HCT116 (cell line): ENCODE results near the gene ZNF385A. TPM values are rescaled to one million over a fixed set of nuclear protein-coding genes. Genes with fewer than 3 reads are reported as not detected.

Experiments
- ATAC-seq: fragments of 200-7000 bp; cut with Tn5 transposase; 2 replicates; pipeline ENCODE4 v1.9.1; 2020; ENCODE audit warnings: mild to moderate bottlenecking, moderate library complexity
- BruUV-seq: library from RNA; stranded (reverse); fragments of 400-500 nt; replicated peaks from 2 replicates; lab custom pipeline; 2021; lab: Mats Ljungman, UMichigan
- CTCF ChIA-PET: fragments of 300-600 bp; sonication (Branson Sonifier 250); formaldehyde crosslinking; loops from one replicate; lab custom pipeline; 2021; ENCODE audit warnings: antibody characterized with exemption; lab: Charles Lee
- POLR2A ChIA-PET: fragments of 300-600, 350-600 bp; sonication (Branson Sonifier 250); formaldehyde crosslinking; loops from one replicate; lab custom pipeline; 2021; ENCODE audit warnings: antibody characterized with exemption; lab: Charles Lee
- RAD21 ChIA-PET, 2 experiments: fragments of 300-600 bp; sonication (Branson Sonifier 250); formaldehyde crosslinking; loops; one replicate each; lab custom pipeline; 2023; ENCODE audit warnings: low total read pairs in 2 of 2; ENCODE audit not compliant: uncharacterized antibody in 2 of 2, unreplicated experiment in 2 of 2, low non-redundant PET in 1 of 2; lab: Charles Lee
- DNase-seq: peaks from one replicate; pipeline ENCODE4 v3.0.0-alpha.2; 2010; ENCODE audit warnings: low read depth, low spot score
- H2AFZ ChIP-seq: fragments of 200-600 bp; shearing (Covaris generic), sonication (generic); 2 replicates; pipeline ENCODE4 v1.6.1; 2017; ENCODE audit warnings: low read depth, mixed run types, mixed read lengths, antibody characterized with exemption, low read length; ENCODE audit not compliant: poor library complexity, severe bottlenecking
- H3K27ac ChIP-seq: 2 replicates; pipeline ENCODE4 v1.5.1; 2012; ENCODE audit warnings: low read depth, low read length
- H3K27me3 ChIP-seq: fragments of 200-600 bp; sonication (generic); 2 replicates; pipeline ENCODE4 v1.6.1; 2016; ENCODE audit warnings: mixed run types, low read length, mixed read lengths; ENCODE audit not compliant: insufficient read depth
- H3K36me3 ChIP-seq, 2 experiments: fragments of 200-500 bp in 1 of 2; fragments of 200-600 bp in 1 of 2; sonication (Bioruptor generic) in 1 of 2; sonication (generic) in 1 of 2; 2 replicates each; pipeline versions ENCODE4 v1.5.1 to v1.6.1; 2014 to 2016; ENCODE audit warnings: low read length in 2 of 2, inconsistent platforms in 1 of 2, mixed read lengths in 1 of 2, mixed run types in 1 of 2; ENCODE audit not compliant: insufficient read depth in 2 of 2, control insufficient read depth in 1 of 2
- H3K4me1 ChIP-seq, 2 experiments: fragments of 200-600 bp in 1 of 2; sonication (generic) in 1 of 2; 2 replicates each; pipeline versions ENCODE4 v1.5.1 to v1.6.1; 2012 to 2017; ENCODE audit warnings: low read length in 2 of 2, inconsistent platforms in 1 of 2, mild to moderate bottlenecking in 1 of 2, mixed read lengths in 1 of 2, mixed run types in 1 of 2, moderate library complexity in 1 of 2; ENCODE audit not compliant: insufficient read depth in 2 of 2, control insufficient read depth in 1 of 2
- H3K4me2 ChIP-seq: fragments of 200-600 bp; sonication (generic); 2 replicates; pipeline ENCODE4 v1.6.1; 2017; ENCODE audit warnings: mixed run types, low read length, mixed read lengths
- H3K4me3 ChIP-seq, 2 experiments: fragments of 200-600 bp in 1 of 2; sonication (generic) in 1 of 2; replicated peaks in 1 of 2; 2 replicates each; pipeline ENCODE4 v1.5.1; 2011 to 2016; ENCODE audit warnings: low read length in 2 of 2, control low read depth in 1 of 2, low read depth in 1 of 2, mild to moderate bottlenecking in 1 of 2, mixed read lengths in 1 of 2, mixed run types in 1 of 2
- H3K79me2 ChIP-seq: fragments of 200-600 bp; sonication (generic); 2 replicates; pipeline ENCODE4 v1.6.1; 2017; ENCODE audit warnings: mild to moderate bottlenecking, mixed run types, low read length, moderate library complexity, mixed read lengths; ENCODE audit not compliant: insufficient read depth
- H3K9ac ChIP-seq: fragments of 200-600 bp; sonication (generic); 2 replicates; pipeline ENCODE4 v1.6.1; 2016; ENCODE audit warnings: low read length, mixed read lengths
- H3K9me2 ChIP-seq: fragments of 200-600 bp; sonication (generic), shearing (Covaris generic); 2 replicates; pipeline ENCODE4 v1.6.1; 2017; ENCODE audit warnings: mixed run types, mild to moderate bottlenecking, moderate library complexity; ENCODE audit not compliant: insufficient read depth
- H3K9me3 ChIP-seq, 2 experiments: fragments of 200-500 bp in 1 of 2; fragments of 200-600 bp in 1 of 2; sonication (Bioruptor generic) in 1 of 2; sonication (generic) in 1 of 2; 2 replicates each; pipeline ENCODE4 v1.6.1; 2014 to 2017; ENCODE audit warnings: low read length in 2 of 2, mixed read lengths in 2 of 2, inconsistent platforms in 1 of 2, low read depth in 1 of 2, mild to moderate bottlenecking in 1 of 2, mixed run types in 1 of 2, moderate library complexity in 1 of 2; ENCODE audit not compliant: control insufficient read depth in 1 of 2, insufficient read depth in 1 of 2
- H4K20me1 ChIP-seq: fragments of 200-600 bp; sonication (generic), shearing (Covaris generic); 2 replicates; pipeline ENCODE4 v1.6.1; 2017; ENCODE audit warnings: mixed run types, mild to moderate bottlenecking, moderate library complexity; ENCODE audit not compliant: insufficient read depth
- CBX3 ChIP-seq: IDR thresholded peaks from 2 replicates; pipeline ENCODE4 v1.6.1; 2012; ENCODE audit warnings: low read depth
- CEBPB ChIP-seq: IDR thresholded peaks from 2 replicates; pipeline ENCODE4 v1.6.1; 2012; ENCODE audit warnings: low read depth
- JUND ChIP-seq: IDR thresholded peaks from 2 replicates; pipeline ENCODE4 v1.6.1; 2012
- POLR2A ChIP-seq: IDR thresholded peaks from 2 replicates; pipeline ENCODE4 v1.7.0; 2011; ENCODE audit warnings: borderline replicate concordance; ENCODE audit not compliant: insufficient read depth, insufficient read length; ENCODE audit errors: extremely low read depth
- RAD21 ChIP-seq: IDR thresholded peaks from 2 replicates; pipeline ENCODE4 v1.6.1; 2012; ENCODE audit warnings: low read depth, mild to moderate bottlenecking
- TCF7L2 ChIP-seq: IDR thresholded peaks from 2 replicates; pipeline ENCODE4 v1.7.0; 2011; ENCODE audit warnings: borderline replicate concordance, inconsistent platforms; ENCODE audit not compliant: insufficient read depth, insufficient read length; ENCODE audit errors: extremely low read depth
- ZNF274 ChIP-seq: fragments of 200-500 bp; sonication (Bioruptor generic); IDR thresholded peaks from 2 replicates; pipeline ENCODE4 v1.6.1; 2014; ENCODE audit warnings: mild to moderate bottlenecking, low read depth, low read length, inconsistent platforms
- intact Hi-C: fragments of 100-400 bp; cut with micrococcal nuclease; formaldehyde crosslinking; loops from 2 replicates; pipeline ENCODE4 v1.10.0; 2022
- total RNA-seq: library from RNA; stranded (reverse); gene quantifications from one replicate; pipeline ENCODE4 v1.2.1, GENCODE V29; 2021; ENCODE audit not compliant: unreplicated experiment
- TF ChIP-seq, protein P1 (sequence below): IDR thresholded peaks from 2 replicates; pipeline ENCODE4 v1.6.1; 2012
- TF ChIP-seq, protein P2 (sequence below): IDR thresholded peaks from 2 replicates; pipeline ENCODE4 v1.6.1; 2012
- TF ChIP-seq, protein P3 (sequence below): IDR thresholded peaks from 2 replicates; pipeline ENCODE4 v1.6.1; 2011; ENCODE audit warnings: mild to moderate bottlenecking, low read length, moderate library complexity; ENCODE audit not compliant: insufficient replicate concordance; ENCODE audit errors: extremely low read depth

ZNF385A gene
- total RNA-seq, 1 experiment from 2014 or later, result 34.7 TPM

- H3K9ac ChIP-seq, result no peak overlapping the region
- RAD21 ChIA-PET, result no interaction called here
- no peak for DNase-seq
- TF ChIP-seq CEBPB, result no peak
- TF ChIP-seq POLR2A, result no peak
- TF ChIP-seq, all 23 proteins: peak for 0
- ChIA-PET CTCF (interaction anchor here (1.1 to 3.0 kb wide), 2 partner anchors 27 kb away, joined by 3 to 7 read pairs; partner anchors contain the start of gene COPZ1), POLR2A (interaction anchor here (0.9 to 1.3 kb wide), 2 partner anchors 8 to 26 kb away, joined by 3 read pairs; no protein-coding TSS in a partner anchor)
- H3K9me3 ChIP-seq, result no peaks in the 10 kb centered on the region
- intact Hi-C loops, result no loop called here
- no peak overlapping the region for H3K4me2 ChIP-seq
- H3K4me1 ChIP-seq, result peaks cover 0 to 2% of the 10 kb centered on the region in 2 experiments; a peak in 1 of 4 replicates
- no peaks in the 10 kb centered on the region for H3K79me2 ChIP-seq
- no peaks in the 10 kb centered on the region for H4K20me1 ChIP-seq
- H2AFZ ChIP-seq, result no peak overlapping the region
- no peak overlapping the region for H3K27ac ChIP-seq
- no TSS peak for BruUV-seq
- no peaks in the 10 kb centered on the region for H3K27me3 ChIP-seq
- H3K4me3 ChIP-seq, result no peak overlapping the region
- no peaks in the 10 kb centered on the region for H3K9me2 ChIP-seq
- no peak for ATAC-seq
- peaks cover 34 to 35% of the 10 kb centered on the region in 2 experiments for H3K36me3 ChIP-seq
These were observed 32.5 kb downstream of the ZNF385A start for GRCh38 chr12:54352022-54352531.

- Histone ChIP-seq H3K9me3 (no peaks in the 10 kb centered on the region), H3K4me3 (no peak overlapping the region), H3K9me2 (no peaks in the 10 kb centered on the region), H2AFZ (no peak overlapping the region), H4K20me1 (no peaks in the 10 kb centered on the region), H3K4me1 (peaks cover 0 to 2% of the 10 kb centered on the region in 2 experiments; a peak in 1 of 4 replicates), H3K79me2 (no peaks in the 10 kb centered on the region), H3K36me3 (peaks cover 38% of the 10 kb centered on the region in 2 experiments), H3K9ac (no peak overlapping the region), H3K4me2 (no peak overlapping the region), H3K27me3 (no peaks in the 10 kb centered on the region), H3K27ac (no peak overlapping the region)
- BruUV-seq, result TSS peak; percentile 55
- no peak for ATAC-seq
- DNase-seq, result no peak
- intact Hi-C loops, result no loop called here
- TF ChIP-seq TCF7L2 (no peak), RAD21 (no peak), CBX3 (no peak), ZNF274 (no peak), JUND (no peak), CEBPB (no peak)
- TF ChIP-seq, protein P1, sequence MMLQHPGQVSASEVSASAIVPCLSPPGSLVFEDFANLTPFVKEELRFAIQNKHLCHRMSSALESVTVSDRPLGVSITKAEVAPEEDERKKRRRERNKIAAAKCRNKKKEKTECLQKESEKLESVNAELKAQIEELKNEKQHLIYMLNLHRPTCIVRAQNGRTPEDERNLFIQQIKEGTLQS, result no peak
- TF ChIP-seq, protein P2, sequence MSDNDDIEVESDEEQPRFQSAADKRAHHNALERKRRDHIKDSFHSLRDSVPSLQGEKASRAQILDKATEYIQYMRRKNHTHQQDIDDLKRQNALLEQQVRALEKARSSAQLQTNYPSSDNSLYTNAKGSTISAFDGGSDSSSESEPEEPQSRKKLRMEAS, result no peak
- TF ChIP-seq, protein P3, sequence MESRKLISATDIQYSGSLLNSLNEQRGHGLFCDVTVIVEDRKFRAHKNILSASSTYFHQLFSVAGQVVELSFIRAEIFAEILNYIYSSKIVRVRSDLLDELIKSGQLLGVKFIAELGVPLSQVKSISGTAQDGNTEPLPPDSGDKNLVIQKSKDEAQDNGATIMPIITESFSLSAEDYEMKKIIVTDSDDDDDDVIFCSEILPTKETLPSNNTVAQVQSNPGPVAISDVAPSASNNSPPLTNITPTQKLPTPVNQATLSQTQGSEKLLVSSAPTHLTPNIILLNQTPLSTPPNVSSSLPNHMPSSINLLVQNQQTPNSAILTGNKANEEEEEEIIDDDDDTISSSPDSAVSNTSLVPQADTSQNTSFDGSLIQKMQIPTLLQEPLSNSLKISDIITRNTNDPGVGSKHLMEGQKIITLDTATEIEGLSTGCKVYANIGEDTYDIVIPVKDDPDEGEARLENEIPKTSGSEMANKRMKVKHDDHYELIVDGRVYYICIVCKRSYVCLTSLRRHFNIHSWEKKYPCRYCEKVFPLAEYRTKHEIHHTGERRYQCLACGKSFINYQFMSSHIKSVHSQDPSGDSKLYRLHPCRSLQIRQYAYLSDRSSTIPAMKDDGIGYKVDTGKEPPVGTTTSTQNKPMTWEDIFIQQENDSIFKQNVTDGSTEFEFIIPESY, result no peak
- ChIA-PET POLR2A (no interaction called here), CTCF (interaction anchor here (1.2 to 3.0 kb wide), 2 partner anchors 15 to 26 kb away, joined by 3 to 7 read pairs; partner anchors contain the start of gene COPZ1), RAD21 (no interaction called here)
These were observed 33.2 kb downstream of the ZNF385A start for GRCh38 chr12:54351341-54351740.
